ENCODE data around the gene AVPR2. TPM values are rescaled to one million over a fixed set of nuclear protein-coding genes. Genes with fewer than 3 reads are reported as not detected.

Gene AVPR2
- polyA plus RNA-seq, 4 donors, result 1.4 to 3.1 (median 2.0) TPM

DNA sequence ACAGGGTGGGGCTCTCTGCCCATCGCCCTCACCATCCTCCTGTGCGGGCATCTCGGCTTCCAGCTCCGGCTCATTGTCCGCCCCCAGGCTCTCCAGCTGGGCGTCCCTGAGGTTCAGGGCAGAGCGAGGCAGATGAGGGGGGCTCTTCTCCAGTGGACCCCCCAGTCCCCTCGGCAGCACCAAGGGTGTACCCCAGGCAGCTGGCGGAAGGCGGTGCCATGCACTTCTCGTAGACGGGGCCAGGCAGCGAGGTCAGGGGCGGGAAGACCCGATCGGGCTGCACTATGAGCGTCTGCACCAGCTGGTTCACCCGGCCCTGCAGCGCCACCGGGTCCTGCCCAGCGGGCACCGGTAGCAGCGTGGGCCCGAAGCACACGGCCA, 5.5 kb downstream of the AVPR2 start:
- no peak for DNase-seq (ENCODE audit: low read depth in 4 of 4, low spot score in 3 of 4)

DNA sequence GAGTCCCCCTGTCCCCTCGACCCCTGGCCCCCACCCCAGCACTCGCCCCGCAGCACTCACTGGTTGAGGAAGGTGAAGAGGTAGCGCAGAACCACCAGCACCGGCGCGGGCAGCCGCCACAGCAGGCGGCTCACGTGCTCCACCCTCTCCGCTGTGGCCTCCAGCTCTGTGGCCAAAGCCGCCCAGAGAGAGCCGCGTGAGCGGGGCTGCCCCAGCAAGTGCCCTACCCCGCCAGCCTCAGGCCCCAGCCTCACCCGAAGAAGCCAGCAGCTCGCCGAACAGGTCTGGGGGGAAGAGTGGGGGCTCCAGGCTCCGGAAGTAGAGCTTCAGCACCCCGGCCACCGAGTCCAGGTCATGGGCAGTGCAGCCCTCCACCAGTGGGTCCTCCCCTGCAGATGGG, 6.0 kb downstream of the AVPR2 start:
- no peak for DNase-seq (ENCODE audit: low read depth in 4 of 4, low spot score in 3 of 4)

DNA sequence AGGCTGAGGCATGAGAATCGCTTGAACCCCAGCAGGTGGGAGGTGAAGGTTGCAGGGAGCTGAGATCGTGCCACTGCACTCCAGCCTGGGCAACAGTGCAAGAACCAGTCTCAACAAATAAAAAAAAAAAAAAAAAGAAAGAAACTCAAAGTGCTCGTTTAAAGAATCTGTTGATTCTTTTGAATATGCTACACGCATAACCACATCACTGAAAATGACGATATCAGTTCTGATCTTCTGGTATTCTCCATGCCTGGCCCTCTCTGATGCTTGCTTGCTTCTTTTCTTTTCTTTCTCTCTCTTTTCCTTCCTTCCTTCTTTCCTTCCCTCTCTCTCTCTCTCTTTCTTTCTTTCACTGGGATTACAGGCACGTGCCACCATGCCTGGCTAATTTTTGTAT, 7.3 kb downstream of the AVPR2 start:
- no peak for DNase-seq (ENCODE audit: low read depth in 4 of 4, low spot score in 3 of 4)

DNA sequence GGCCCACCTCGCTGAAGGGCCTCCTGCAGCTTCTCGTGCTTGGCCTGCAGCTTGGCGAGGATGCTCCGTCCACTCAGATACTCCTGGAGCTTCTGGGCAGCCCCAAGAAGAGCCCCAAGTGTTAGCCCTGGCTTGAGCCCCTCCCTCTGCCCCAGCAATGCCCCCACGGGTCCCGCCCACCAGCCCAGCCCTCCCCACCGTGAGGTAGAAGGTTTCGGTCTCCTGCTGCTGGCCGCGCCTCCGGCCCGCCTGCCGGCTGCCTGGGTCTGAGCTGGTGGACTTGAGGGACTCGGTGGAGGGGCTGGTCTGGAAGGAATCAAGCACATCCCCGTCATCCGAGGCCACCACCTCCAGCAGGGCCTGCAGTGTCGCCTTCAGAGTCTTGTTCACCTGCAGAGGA, 8.7 kb downstream of the AVPR2 start:
- no peak for DNase-seq (ENCODE audit: low read depth in 4 of 4, low spot score in 3 of 4)

- DNase-seq (ENCODE audit: low read depth in 4 of 4, low spot score in 3 of 4), result no peak
Measured at GRCh38 chrX:153913701-153914100, 9.2 kb downstream of the AVPR2 start.

- DNase-seq (ENCODE audit: low read depth in 4 of 4, low spot score in 3 of 4), result no peak
Measured at GRCh38 chrX:153917869-153918268, 13.4 kb downstream of the AVPR2 start.

DNA sequence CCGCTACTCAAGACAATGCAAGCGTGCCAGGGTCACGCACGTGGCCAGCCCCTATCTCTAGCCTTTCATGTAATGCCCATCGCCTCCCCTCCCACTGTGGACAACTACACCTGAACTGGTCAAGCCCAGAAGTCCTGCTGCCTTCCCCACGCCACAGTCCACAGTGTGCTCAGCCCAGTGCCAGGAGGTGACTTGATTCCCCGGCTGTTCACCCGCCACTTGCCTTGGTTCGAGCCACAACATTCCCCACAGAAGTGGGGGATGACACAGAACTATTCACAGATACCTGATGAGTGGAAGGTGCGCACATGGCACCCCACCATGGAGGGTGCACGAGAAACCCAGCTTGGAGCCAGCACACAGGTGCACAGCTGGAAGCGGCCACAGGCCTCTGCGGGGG, 14.8 kb downstream of the AVPR2 start:
- no peak for DNase-seq (ENCODE audit: low read depth in 4 of 4, low spot score in 3 of 4)

GRCh38 chrX:153920546-153920945, 16.1 kb downstream of the AVPR2 start:
- no peak for DNase-seq (ENCODE audit: low read depth in 4 of 4, low spot score in 3 of 4)

- DNase-seq (ENCODE audit: low read depth in 4 of 4, low spot score in 3 of 4), result no peak
Measured at GRCh38 chrX:153921070-153921469, 16.6 kb downstream of the AVPR2 start.

GRCh38 chrX:153921511-153922446, 17.3 kb downstream of the AVPR2 start:
- DNase-seq (ENCODE audit: low read depth in 4 of 4, low spot score in 3 of 4), result no peak

DNA sequence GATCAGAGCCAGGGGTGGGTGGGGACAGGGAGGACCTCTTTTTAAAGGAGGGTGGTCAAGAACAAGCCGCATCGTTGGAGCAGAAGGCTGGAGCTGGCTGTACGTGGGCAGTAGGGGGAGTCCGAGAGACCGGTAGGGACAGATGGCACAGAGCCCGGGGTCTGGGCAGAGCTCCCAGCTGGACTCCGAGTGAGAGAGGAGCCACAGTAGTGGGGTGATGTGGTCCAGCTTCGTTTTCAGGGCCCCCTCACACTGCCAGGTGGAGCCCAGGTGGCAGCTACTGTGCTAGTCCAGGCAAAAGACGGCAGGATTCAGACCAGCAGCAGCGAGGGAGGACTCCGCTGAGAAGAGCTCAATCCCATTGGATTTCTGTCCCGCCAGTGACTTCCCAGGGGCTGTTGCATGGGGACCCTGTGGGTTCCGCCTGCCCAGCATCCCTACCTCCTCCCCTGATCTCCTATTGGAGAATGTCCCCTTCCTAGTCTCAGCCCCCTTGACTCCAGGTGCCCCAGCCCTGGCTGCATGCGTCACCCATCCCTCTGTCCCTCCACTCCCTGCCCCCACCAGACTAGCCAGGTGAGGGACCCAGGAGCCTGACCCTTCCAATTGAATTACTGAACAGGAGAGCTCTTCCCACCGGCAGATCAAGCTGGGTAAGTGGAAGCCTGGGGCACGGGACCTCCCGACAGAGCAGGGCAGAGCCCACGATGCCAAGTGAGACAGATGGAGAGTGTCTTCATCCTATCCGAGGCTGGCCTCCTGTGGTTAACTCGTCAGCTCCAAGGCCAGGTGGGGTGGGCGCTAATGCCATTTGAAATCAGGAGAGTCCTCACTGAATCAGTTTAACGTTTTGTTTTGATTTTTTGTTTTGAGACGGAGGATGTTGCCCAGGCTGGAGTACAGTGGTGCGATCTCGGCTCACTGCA, 18.7 kb downstream of the AVPR2 start:
- DNase-seq (ENCODE audit: low read depth in 4 of 4, low spot score in 3 of 4), result no peak

- no peak for DNase-seq (ENCODE audit: low read depth in 4 of 4, low spot score in 3 of 4)
Measured at GRCh38 chrX:153924149-153924861, 19.8 kb downstream of the AVPR2 start.

GRCh38 chrX:153925387-153925738, 20.9 kb downstream of the AVPR2 start:
- DNase-seq (ENCODE audit: low read depth in 4 of 4, low spot score in 3 of 4), result no peak

GRCh38 chrX:153925739-153926551, 21.5 kb downstream of the AVPR2 start, which contains the start of gene ARHGAP4:
ARHGAP4 (minus strand) TSS chrX:153926264; CDS start chrX:153926202, 62 bp downstream.
- no peak for DNase-seq (ENCODE audit: low read depth in 4 of 4, low spot score in 3 of 4)

DNA sequence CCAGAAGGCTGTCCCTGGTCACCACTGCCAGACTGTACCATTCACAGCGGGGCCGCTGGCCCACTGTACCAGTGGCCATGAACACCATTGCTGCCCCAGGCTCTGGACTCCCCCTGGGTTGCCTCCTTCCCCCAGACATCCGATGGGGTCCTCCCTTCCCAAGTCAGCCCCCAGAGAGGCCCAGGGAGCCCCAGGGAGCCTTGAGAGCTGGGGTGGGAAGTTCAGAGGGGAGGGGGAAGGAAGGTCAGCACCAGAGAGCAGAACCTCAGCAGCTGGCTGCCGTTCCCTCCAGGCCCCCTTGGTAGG, 22.0 kb downstream of the AVPR2 start:
- DNase-seq (ENCODE audit: low read depth in 4 of 4, low spot score in 3 of 4), result no peak

GRCh38 chrX:153926858-153927671, 22.6 kb downstream of the AVPR2 start:
- no peak for DNase-seq (ENCODE audit: low read depth in 4 of 4, low spot score in 3 of 4)

- no peak for DNase-seq (ENCODE audit: low read depth in 4 of 4, low spot score in 3 of 4)
Measured at GRCh38 chrX:153927672-153927921, 23.1 kb downstream of the AVPR2 start.

DNA sequence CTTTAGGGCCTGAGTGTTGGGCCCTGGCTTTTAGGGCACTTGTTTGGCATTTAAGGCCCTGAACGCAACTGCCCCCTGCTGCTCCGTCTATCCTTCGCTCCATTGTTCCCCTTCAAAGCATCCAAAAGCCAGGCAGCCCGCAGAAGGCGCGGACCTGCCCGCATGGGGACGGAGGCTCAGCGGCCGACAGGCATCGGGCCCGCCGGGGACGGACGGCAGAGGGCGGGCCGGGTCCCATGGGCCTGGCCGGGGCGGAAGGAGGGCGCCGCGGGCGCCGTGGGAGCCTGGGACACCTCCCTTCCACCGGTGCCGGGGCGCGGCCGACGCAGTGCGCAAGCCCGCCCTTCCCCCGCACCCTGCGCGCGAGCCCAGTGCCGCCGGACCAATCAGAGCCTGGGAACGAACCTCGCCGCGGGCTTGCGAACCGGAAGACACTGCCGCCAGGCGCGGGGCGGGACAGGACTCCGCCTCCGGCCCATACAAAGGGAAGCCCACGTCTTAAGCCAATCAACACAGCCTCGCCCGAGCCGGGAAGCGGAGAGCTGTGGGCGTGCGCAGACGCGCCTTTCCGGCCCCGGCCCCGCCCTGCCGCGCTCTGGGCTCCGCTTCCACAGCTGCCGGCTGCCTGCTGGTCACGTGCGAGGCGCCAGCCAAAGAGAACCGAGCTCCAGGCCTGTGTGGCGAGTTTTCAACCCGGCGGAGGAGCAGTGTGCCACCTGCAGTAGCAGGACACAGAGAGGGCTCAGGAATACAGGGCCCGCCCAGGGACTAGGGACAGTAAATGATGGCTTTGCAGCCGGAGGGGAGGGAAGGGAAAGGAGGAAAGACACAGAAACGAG, 23.7 kb downstream of the AVPR2 start:
- peak; percentile 74 to 89 (median 85) for DNase-seq (ENCODE audit: low read depth in 4 of 4, low spot score in 3 of 4)

- no peak for DNase-seq (ENCODE audit: low read depth in 4 of 4, low spot score in 3 of 4)
Measured at GRCh38 chrX:153928846-153929245, 24.4 kb downstream of the AVPR2 start.

Measured in right renal pelvis (tissue), 4 donors.